IPS DF 6.9 (cell line): ENCODE results near the gene UBN1.

ENCODE experiments used
- DNase-seq: peaks from one replicate; pipeline ENCODE4 v3.0.0-alpha.2; 2013; ENCODE audit warnings: low read depth, low spot score
- H3K27ac ChIP-seq: one replicate; pipeline ENCODE4 v1.5.1; 2013; ENCODE audit warnings: low read length, control low read depth
- H3K27me3 ChIP-seq: 2 replicates; pipeline ENCODE4 v1.6.1; 2013; ENCODE audit warnings: mild to moderate bottlenecking, low read length; ENCODE audit not compliant: control insufficient read depth, insufficient read depth
- H3K36me3 ChIP-seq: 2 replicates; pipeline ENCODE4 v1.6.1; 2013; ENCODE audit warnings: low read length; ENCODE audit not compliant: control insufficient read depth, insufficient read depth
- H3K4me1 ChIP-seq: 2 replicates; pipeline ENCODE4 v1.6.1; 2013; ENCODE audit warnings: low read length; ENCODE audit not compliant: control insufficient read depth, insufficient read depth
- H3K4me3 ChIP-seq: 2 replicates; pipeline ENCODE4 v1.5.1; 2013; ENCODE audit warnings: mild to moderate bottlenecking, low read length
- H3K9me3 ChIP-seq: 2 replicates; pipeline ENCODE4 v1.6.1; 2013; ENCODE audit warnings: low read length, inconsistent platforms; ENCODE audit not compliant: control insufficient read depth, insufficient read depth
- WGBS: extraction: QIAGEN DNeasy Blood & Tissue Kit; methylation state at CpG from one replicate; pipeline ENCODE4 v1.1.7; 2013; ENCODE audit warnings: mixed read lengths, missing lambda C conversion rate; ENCODE audit not compliant: insufficient read length, insufficient coverage; 5-methylcytosine and 5-hydroxymethylcytosine counted together

Gene UBN1

GRCh38 chr16:4904108-4904941 is 57.0 kb downstream of the UBN1 start:
- DNase-seq, result no peak
- no peak overlapping the region for H3K4me3 ChIP-seq
- no peaks in the 10 kb centered on the region for H3K4me1 ChIP-seq
- no peaks in the 10 kb centered on the region for H3K9me3 ChIP-seq
- no peak overlapping the region for H3K27ac ChIP-seq
- H3K36me3 ChIP-seq, result no peaks in the 10 kb centered on the region; the same call in 1 of the 2 replicates
- no peaks in the 10 kb centered on the region for H3K27me3 ChIP-seq
- WGBS, result no CpG with 5 or more reads among the region's 16 CpGs

- Histone ChIP-seq H3K27ac (no peak overlapping the region), H3K27me3 (no peaks in the 10 kb centered on the region), H3K4me1 (no peaks in the 10 kb centered on the region), H3K4me3 (no peak overlapping the region), H3K36me3 (no peaks in the 10 kb centered on the region), H3K9me3 (no peaks in the 10 kb centered on the region)
- no peak for DNase-seq
- no CpG with 5 or more reads among the region's 14 CpGs for WGBS
These were observed 57.8 kb downstream of the UBN1 start for GRCh38 chr16:4904942-4905615.

DNA sequence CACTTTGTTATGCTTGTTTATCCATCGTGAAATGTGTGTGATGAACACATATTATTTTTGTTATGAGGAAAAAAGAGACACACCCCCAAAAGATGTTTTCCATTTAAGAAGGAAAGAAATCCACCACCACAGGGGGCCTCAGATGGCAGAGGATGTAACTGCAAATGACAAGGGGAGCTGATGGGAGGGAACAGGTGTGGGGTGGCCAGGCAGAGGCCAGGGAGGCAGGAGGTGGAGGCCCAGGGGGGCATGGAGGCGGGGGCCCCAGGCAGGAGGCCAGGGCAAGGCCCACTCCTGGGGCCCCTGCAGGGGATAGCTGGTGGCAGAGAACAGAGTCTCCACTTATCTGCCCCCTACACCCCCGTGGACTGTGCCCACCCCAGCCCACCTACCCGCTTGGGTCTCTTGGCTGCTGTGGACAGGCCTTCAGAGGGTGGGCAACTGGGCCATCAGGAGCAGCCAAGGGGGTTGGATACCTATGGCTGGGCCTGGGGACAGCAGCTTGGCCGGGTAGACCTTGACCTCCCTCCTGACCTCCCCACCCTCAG is 61.6 kb downstream of the UBN1 start:
- H3K4me1 ChIP-seq, result no peaks in the 10 kb centered on the region
- WGBS, result no CpG with 5 or more reads among the region's 5 CpGs
- H3K4me3 ChIP-seq, result no peak overlapping the region
- no peak overlapping the region for H3K27ac ChIP-seq
- no peaks in the 10 kb centered on the region for H3K9me3 ChIP-seq
- no peaks in the 10 kb centered on the region for H3K27me3 ChIP-seq
- DNase-seq, result no peak
- H3K36me3 ChIP-seq, result no peaks in the 10 kb centered on the region

- Histone ChIP-seq H3K27me3 (no peaks in the 10 kb centered on the region), H3K36me3 (no peaks in the 10 kb centered on the region), H3K27ac (no peak overlapping the region), H3K4me1 (no peaks in the 10 kb centered on the region), H3K4me3 (no peak overlapping the region), H3K9me3 (no peaks in the 10 kb centered on the region)
- WGBS, result no CpG with 5 or more reads among the region's 7 CpGs
- no peak for DNase-seq
These were observed 62.5 kb downstream of the UBN1 start for GRCh38 chr16:4909825-4910224.

- Histone ChIP-seq H3K27me3 (no peaks in the 10 kb centered on the region), H3K4me1 (no peaks in the 10 kb centered on the region), H3K36me3 (no peaks in the 10 kb centered on the region), H3K27ac (no peak overlapping the region), H3K9me3 (no peaks in the 10 kb centered on the region), H3K4me3 (no peak overlapping the region)
- no peak for DNase-seq
- WGBS, result no CpG with 5 or more reads among the region's 12 CpGs
These were observed 63.5 kb downstream of the UBN1 start for GRCh38 chr16:4910828-4911227.

- DNase-seq, result no peak
- H3K27ac ChIP-seq, result no peak overlapping the region
- no CpG with 5 or more reads among the region's 6 CpGs for WGBS
- no peaks in the 10 kb centered on the region for H3K27me3 ChIP-seq
- H3K36me3 ChIP-seq, result no peaks in the 10 kb centered on the region
- H3K4me3 ChIP-seq, result no peak overlapping the region
- H3K9me3 ChIP-seq, result no peaks in the 10 kb centered on the region
- no peaks in the 10 kb centered on the region for H3K4me1 ChIP-seq
These were observed 64.7 kb downstream of the UBN1 start for GRCh38 chr16:4911970-4912386.

DNA sequence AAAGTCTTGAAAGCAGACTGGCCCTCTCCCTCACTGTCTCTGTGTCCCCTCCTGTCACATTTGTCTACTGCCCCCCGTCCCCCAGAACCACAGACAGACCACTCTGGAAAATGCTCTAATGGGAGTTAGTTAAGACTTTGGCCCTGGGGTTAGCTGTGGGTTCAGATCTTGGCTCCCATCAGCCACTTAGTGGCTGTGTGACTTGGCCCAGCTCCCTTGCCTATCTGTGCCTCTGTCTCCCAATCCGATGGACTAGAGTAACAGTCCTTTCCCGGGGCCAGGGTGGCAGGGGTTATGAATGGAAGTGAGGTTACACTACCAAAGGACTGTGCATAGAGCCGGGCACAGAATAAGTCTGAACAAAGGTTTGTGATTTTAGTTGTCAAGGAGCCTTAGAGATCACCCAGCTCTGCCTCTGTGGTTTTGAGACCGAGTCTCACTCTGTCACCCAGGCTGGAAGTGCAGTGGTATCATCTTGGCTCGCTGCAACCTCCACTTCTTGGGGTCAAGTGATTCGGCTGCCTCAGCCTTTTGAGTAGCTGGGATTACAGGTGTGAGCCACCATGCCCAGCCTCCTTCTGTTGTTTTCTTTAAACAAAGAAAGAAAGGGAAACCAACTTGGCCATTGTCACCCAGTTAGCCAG is 66.0 kb downstream of the UBN1 start:
- H3K9me3 ChIP-seq, result no peaks in the 10 kb centered on the region
- no peaks in the 10 kb centered on the region for H3K36me3 ChIP-seq
- H3K27me3 ChIP-seq, result no peaks in the 10 kb centered on the region
- no peak overlapping the region for H3K27ac ChIP-seq
- H3K4me1 ChIP-seq, result no peaks in the 10 kb centered on the region
- WGBS, result no CpG with 5 or more reads among the region's 7 CpGs
- no peak overlapping the region for H3K4me3 ChIP-seq
- no peak for DNase-seq

- H3K9me3 ChIP-seq, result no peaks in the 10 kb centered on the region
- H3K4me1 ChIP-seq, result peaks cover 4% of the 10 kb centered on the region
- no peaks in the 10 kb centered on the region for H3K36me3 ChIP-seq
- H3K27me3 ChIP-seq, result no peaks in the 10 kb centered on the region
- WGBS, result no CpG with 5 or more reads among the region's 15 CpGs
- no peak for DNase-seq
- no peak overlapping the region for H3K4me3 ChIP-seq
- H3K27ac ChIP-seq, result no peak overlapping the region
These were observed 66.7 kb downstream of the UBN1 start for GRCh38 chr16:4913774-4914525.

- Histone ChIP-seq H3K27ac (no peak overlapping the region), H3K36me3 (no peaks in the 10 kb centered on the region), H3K4me3 (no peak overlapping the region), H3K9me3 (no peaks in the 10 kb centered on the region), H3K4me1 (peaks cover 4% of the 10 kb centered on the region), H3K27me3 (no peaks in the 10 kb centered on the region)
- DNase-seq, result no peak
- no CpG with 5 or more reads among the region's 7 CpGs for WGBS
These were observed 67.4 kb downstream of the UBN1 start for GRCh38 chr16:4914528-4915225.
